ENCODE measurements around the gene MAPK10. TPM values are rescaled to one million over a fixed set of nuclear protein-coding genes. Genes with fewer than 3 reads are reported as not detected.
A peak's percentile ranks its signal among the peaks of the same experiment; 100 is the strongest.

Gene MAPK10
- total and polyA plus RNA-seq, 2 donors (not counting 1 experiment from before 2014, with no cell fraction given) = 3.8 to 20.0 TPM

- no peak for DNase-seq (ENCODE audit: low read depth in 2 of 2)
- H3K4me1 ChIP-seq (ENCODE audit: control insufficient read depth, extremely low read depth, insufficient read depth, low read length) = peaks cover 5% of the 10 kb centered on the region
- H3K27me3 ChIP-seq (ENCODE audit: control insufficient read depth, insufficient read depth, low read length) = no peaks in the 10 kb centered on the region
These were observed 345.3 kb downstream of the MAPK10 start for GRCh38 chr4:86014599-86014998.

GRCh38 chr4:86013621-86014020 lies 346.2 kb downstream of the MAPK10 start:
- no peak overlapping the region for H3K9ac ChIP-seq (ENCODE audit: insufficient read depth, low read length)
- H4K20me1 ChIP-seq (ENCODE audit: control insufficient read depth, extremely low read depth, insufficient read depth, low read length) = no peaks in the 10 kb centered on the region
- H3K27me3 ChIP-seq (ENCODE audit: control insufficient read depth, insufficient read depth, low read length) = no peaks in the 10 kb centered on the region
- peak; percentile 47 to 82 for DNase-seq (ENCODE audit: low read depth in 2 of 2)
- no peak overlapping the region for H2AFZ ChIP-seq (ENCODE audit: low read length)
- peaks cover 5% of the 10 kb centered on the region for H3K4me1 ChIP-seq (ENCODE audit: control insufficient read depth, extremely low read depth, insufficient read depth, low read length)
- no peak overlapping the region for H3K27ac ChIP-seq (ENCODE audit: insufficient read depth, low read length)
- TF ChIP-seq EZH2 (IDR thresholded peaks at IDR 0.05; ENCODE audit: low read length, missing control alignments) (no peak), CTCF (conservative IDR thresholded peaks at IDR 0.05 in 1 of 2, IDR thresholded peaks at IDR 0.05 in 1 of 2; ENCODE audit: low read depth in 1 of 2, low read length in 2 of 2) (no peak)
- H3K79me2 ChIP-seq (ENCODE audit: control insufficient read depth, insufficient read depth, low read length) = no peaks in the 10 kb centered on the region
- no peaks in the 10 kb centered on the region for H3K9me3 ChIP-seq (ENCODE audit: control insufficient read depth, insufficient read depth, low read depth, low read length)
- H3K4me2 ChIP-seq (ENCODE audit: extremely low read depth, insufficient read depth, low read length) = no peak overlapping the region
- no peak overlapping the region for H3K4me3 ChIP-seq (replicated peaks in 1 of 4; ENCODE audit: control extremely low read depth in 1 of 4, insufficient read depth in 1 of 4, low read depth in 3 of 4, low read length in 4 of 4)
- H3K36me3 ChIP-seq (ENCODE audit: control insufficient read depth, insufficient read depth, low read length) = no peaks in the 10 kb centered on the region

More at GRCh38 chr4:86014599-86014998, 345.3 kb downstream of the MAPK10 start:
- H3K9ac ChIP-seq (ENCODE audit: insufficient read depth, low read length) = no peak overlapping the region
- TF ChIP-seq EZH2 (IDR thresholded peaks at IDR 0.05; ENCODE audit: low read length, missing control alignments) (no peak), CTCF (conservative IDR thresholded peaks at IDR 0.05 in 1 of 2, IDR thresholded peaks at IDR 0.05 in 1 of 2; ENCODE audit: low read depth in 1 of 2, low read length in 2 of 2) (no peak)
- H3K4me2 ChIP-seq (ENCODE audit: extremely low read depth, insufficient read depth, low read length) = no peak overlapping the region
- H3K27ac ChIP-seq (ENCODE audit: insufficient read depth, low read length) = no peak overlapping the region
- H3K4me3 ChIP-seq (replicated peaks in 1 of 4; ENCODE audit: control extremely low read depth in 1 of 4, insufficient read depth in 1 of 4, low read depth in 3 of 4, low read length in 4 of 4) = no peak overlapping the region
- no peaks in the 10 kb centered on the region for H3K36me3 ChIP-seq (ENCODE audit: control insufficient read depth, insufficient read depth, low read length)
- no peak overlapping the region for H2AFZ ChIP-seq (ENCODE audit: low read length)
- H3K9me3 ChIP-seq (ENCODE audit: control insufficient read depth, insufficient read depth, low read depth, low read length) = no peaks in the 10 kb centered on the region
- H4K20me1 ChIP-seq (ENCODE audit: control insufficient read depth, extremely low read depth, insufficient read depth, low read length) = no peaks in the 10 kb centered on the region
- no peaks in the 10 kb centered on the region for H3K79me2 ChIP-seq (ENCODE audit: control insufficient read depth, insufficient read depth, low read length)

- no peak overlapping the region for H3K4me3 ChIP-seq (replicated peaks in 1 of 4; ENCODE audit: control extremely low read depth in 1 of 4, insufficient read depth in 1 of 4, low read depth in 3 of 4, low read length in 4 of 4)
- no peak overlapping the region for H2AFZ ChIP-seq (ENCODE audit: low read length)
- H3K79me2 ChIP-seq (ENCODE audit: control insufficient read depth, insufficient read depth, low read length) = no peaks in the 10 kb centered on the region
- TF ChIP-seq CTCF (conservative IDR thresholded peaks at IDR 0.05 in 1 of 2, IDR thresholded peaks at IDR 0.05 in 1 of 2; ENCODE audit: low read depth in 1 of 2, low read length in 2 of 2) (no peak), EZH2 (IDR thresholded peaks at IDR 0.05; ENCODE audit: low read length, missing control alignments) (no peak)
- no peak overlapping the region for H3K4me2 ChIP-seq (ENCODE audit: extremely low read depth, insufficient read depth, low read length)
- no peaks in the 10 kb centered on the region for H4K20me1 ChIP-seq (ENCODE audit: control insufficient read depth, extremely low read depth, insufficient read depth, low read length)
- H3K9ac ChIP-seq (ENCODE audit: insufficient read depth, low read length) = no peak overlapping the region
- H3K4me1 ChIP-seq (ENCODE audit: control insufficient read depth, extremely low read depth, insufficient read depth, low read length) = peaks cover 5% of the 10 kb centered on the region
- DNase-seq (ENCODE audit: low read depth in 2 of 2) = peak; percentile 96 to 97
- H3K27ac ChIP-seq (ENCODE audit: insufficient read depth, low read length) = no peak overlapping the region
- H3K36me3 ChIP-seq (ENCODE audit: control insufficient read depth, insufficient read depth, low read length) = no peaks in the 10 kb centered on the region
- H3K9me3 ChIP-seq (ENCODE audit: control insufficient read depth, insufficient read depth, low read depth, low read length) = no peaks in the 10 kb centered on the region
- H3K27me3 ChIP-seq (ENCODE audit: control insufficient read depth, insufficient read depth, low read length) = no peaks in the 10 kb centered on the region
These were observed 348.7 kb downstream of the MAPK10 start for GRCh38 chr4:86011117-86011516.

Data from fibroblast of lung (primary cell).